Caco-2 (cell line): ENCODE measurements around the gene DLG4. TPM values are rescaled to one million over a fixed set of nuclear protein-coding genes. Genes with fewer than 3 reads are reported as not detected.
"Not testable (repeated sequence)": the region's sequence is repeated elsewhere in the genome, so short reads cannot be mapped to it uniquely, and the experiment has no call there.

ENCODE experiments used
- BruUV-seq: library from RNA; stranded (reverse); fragments of 400-500 nt; replicated peaks from 2 replicates; lab custom pipeline; 2021; lab: Mats Ljungman, UMichigan
- CTCF ChIA-PET: fragments of 300-600 bp; sonication (Branson Sonifier 250); formaldehyde crosslinking; loops from one replicate; lab custom pipeline; 2022; ENCODE audit warnings: antibody characterized with exemption; lab: Charles Lee
- POLR2A ChIA-PET: fragments of 300-600 bp; sonication (Branson Sonifier 250); formaldehyde crosslinking; loops from one replicate; lab custom pipeline; 2022; ENCODE audit warnings: antibody characterized with exemption; lab: Charles Lee
- DNase-seq, 2 experiments: peaks; one replicate each; pipeline versions ENCODE4 v3.0.0 to v3.0.0-alpha.2; 2020 to 2022
- H3K27me3 ChIP-seq: replicated peaks from 2 replicates; pipeline ENCODE4 v1.6.0; 2011; ENCODE audit warnings: low read length; ENCODE audit not compliant: control insufficient read depth, insufficient read depth
- H3K36me3 ChIP-seq: 2 replicates; pipeline ENCODE4 v1.5.1; 2011; ENCODE audit warnings: low read length; ENCODE audit not compliant: control insufficient read depth, insufficient read depth
- H3K4me1 ChIP-seq: fragments of 250-450 bp; sonication (Bioruptor Pico); 2 replicates; pipeline ENCODE4 v1.5.1; 2020; ENCODE audit warnings: mild to moderate bottlenecking
- H3K4me3 ChIP-seq: 2 replicates; pipeline ENCODE4 v1.5.1; 2011; ENCODE audit warnings: low read depth, mild to moderate bottlenecking, control low read depth, low read length
- H3K9me3 ChIP-seq: fragments of 250-450 bp; sonication (Bioruptor Pico); 2 replicates; pipeline ENCODE4 v1.5.1; 2020; ENCODE audit warnings: mild to moderate bottlenecking, moderate library complexity
- H3K27ac Mint-ChIP-seq: one replicate; pipeline ENCODE4 v1.8.0; 2022; ENCODE audit warnings: mixed read lengths; ENCODE audit not compliant: unreplicated experiment
- H3K27me3 Mint-ChIP-seq: one replicate; pipeline ENCODE4 v1.8.0; 2022; ENCODE audit warnings: mixed read lengths; ENCODE audit not compliant: insufficient read depth, unreplicated experiment
- H3K36me3 Mint-ChIP-seq: one replicate; pipeline ENCODE4 v1.8.0; 2022; ENCODE audit warnings: mild to moderate bottlenecking, mixed read lengths; ENCODE audit not compliant: insufficient read depth, unreplicated experiment
- H3K4me1 Mint-ChIP-seq: one replicate; pipeline ENCODE4 v1.8.0; 2022; ENCODE audit warnings: low read depth, mixed read lengths; ENCODE audit not compliant: unreplicated experiment
- H3K4me3 Mint-ChIP-seq: one replicate; pipeline ENCODE4 v1.8.0; 2022; ENCODE audit warnings: mild to moderate bottlenecking, moderate library complexity, mixed read lengths; ENCODE audit not compliant: unreplicated experiment
- H3K9me3 Mint-ChIP-seq: one replicate; pipeline ENCODE4 v1.8.0; 2022; ENCODE audit warnings: mixed read lengths; ENCODE audit not compliant: unreplicated experiment
- CTCF ChIP-seq, 2 experiments: fragments of 200-600 bp in 1 of 2; IDR thresholded peaks; 1 replicate in 1 of 2; 2 replicates in 1 of 2; pipeline versions ENCODE4 v1.5.1 to v1.8.0; 2011 to 2022; ENCODE audit warnings: antibody characterized with exemption in 1 of 2, control low read depth in 1 of 2, inconsistent platforms in 1 of 2, low read depth in 1 of 2, low read length in 1 of 2, mild to moderate bottlenecking in 1 of 2, moderate library complexity in 1 of 2; ENCODE audit not compliant: insufficient read depth in 1 of 2, severe bottlenecking in 1 of 2, unreplicated experiment in 1 of 2
- intact Hi-C: fragments of 100-400 bp; cut with micrococcal nuclease; formaldehyde crosslinking; loops from one replicate; pipeline ENCODE4 v1.10.0; 2022; ENCODE audit not compliant: unreplicated experiment
- total RNA-seq: library from RNA; stranded (reverse); gene quantifications from 2 replicates; pipeline ENCODE4 v1.2.3, GENCODE V29; 2022

DLG4 gene
- total RNA-seq, 1 experiment from 2014 or later: 0.98 TPM

DNA sequence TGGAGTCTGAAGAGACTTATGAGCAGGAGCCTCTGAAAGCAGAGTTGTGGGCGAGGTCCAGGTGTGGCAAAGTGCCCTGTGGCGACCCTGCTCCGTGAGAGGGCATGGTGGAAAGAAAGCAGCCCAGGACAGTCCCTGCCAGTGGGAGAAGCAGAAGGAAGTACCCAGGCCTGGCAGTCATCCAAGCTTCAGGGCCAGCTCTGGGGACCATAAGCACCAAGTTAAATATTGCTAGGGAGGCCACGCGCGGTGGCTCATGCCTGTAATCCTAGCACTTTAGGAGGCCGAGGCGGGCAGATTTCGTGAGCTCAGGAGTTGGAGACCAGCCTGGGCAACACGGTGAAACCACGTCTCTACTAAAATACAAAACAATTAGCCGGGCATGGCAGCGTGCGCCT, 35.5 kb downstream of the DLG4 start:
- Histone ChIP-seq H3K9me3 (no peaks in the 10 kb centered on the region), H3K4me1 (no peaks in the 10 kb centered on the region), H3K36me3 (no peaks in the 10 kb centered on the region), H3K4me3 (no peak overlapping the region), H3K27me3 (no peaks in the 10 kb centered on the region)
- Mint-ChIP-seq H3K36me3 (no peaks in the 10 kb centered on the region), H3K27ac (no peak overlapping the region), H3K27me3 (no peaks in the 10 kb centered on the region), H3K4me3 (no peak overlapping the region), H3K4me1 (no peaks in the 10 kb centered on the region), H3K9me3 (no peaks in the 10 kb centered on the region)
- intact Hi-C loops: no loop called here
- CTCF ChIA-PET: no interaction called here
- no peak for DNase-seq
- no peak for TF ChIP-seq CTCF (IDR thresholded peaks at IDR 0.05; ENCODE audit: insufficient read depth in 1 of 2, low read depth in 1 of 2, low read length in 1 of 2, severe bottlenecking in 1 of 2, unreplicated experiment in 1 of 2)
- no TSS peak for BruUV-seq
- POLR2A ChIA-PET: no interaction called here

DNA sequence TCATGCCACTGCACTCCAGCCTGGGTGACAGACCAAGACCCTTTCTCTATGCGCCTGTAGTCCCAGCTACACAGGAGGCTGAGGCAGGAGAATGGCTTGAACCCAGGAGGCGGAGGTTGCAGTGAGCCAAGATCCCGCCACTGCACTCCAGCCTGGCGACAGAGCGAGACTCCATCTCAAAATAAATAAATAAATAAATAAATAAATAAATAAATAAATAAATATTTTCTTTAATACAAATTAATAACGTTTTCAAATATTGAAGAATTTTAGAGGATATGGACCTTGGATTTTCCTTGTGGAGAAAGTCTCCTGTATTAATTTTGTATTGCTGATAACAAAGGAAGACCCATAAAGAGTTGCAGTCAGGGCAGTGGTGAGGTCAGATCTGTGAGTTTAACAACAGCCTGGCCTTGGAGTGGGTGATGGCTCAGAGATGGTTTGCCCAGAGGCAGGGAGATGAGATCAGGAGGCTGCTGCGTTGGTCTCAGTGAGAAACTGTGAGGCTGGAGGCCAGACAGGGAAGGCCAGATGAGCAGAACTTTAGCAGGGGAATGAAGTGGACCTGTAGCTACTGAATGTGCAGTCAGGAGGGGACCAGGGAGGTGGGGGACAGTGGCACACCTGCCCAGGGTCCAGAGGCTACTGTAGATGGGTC, 36.1 kb downstream of the DLG4 start:
- Mint-ChIP-seq H3K36me3 (no peaks in the 10 kb centered on the region), H3K4me1 (no peaks in the 10 kb centered on the region), H3K4me3 (no peak overlapping the region), H3K9me3 (no peaks in the 10 kb centered on the region), H3K27me3 (no peaks in the 10 kb centered on the region), H3K27ac (no peak overlapping the region)
- ChIA-PET POLR2A (no interaction called here), CTCF (no interaction called here)
- DNase-seq: no peak
- Histone ChIP-seq H3K4me3 (no peak overlapping the region), H3K27me3 (no peaks in the 10 kb centered on the region), H3K9me3 (no peaks in the 10 kb centered on the region), H3K36me3 (no peaks in the 10 kb centered on the region), H3K4me1 (no peaks in the 10 kb centered on the region)
- no TSS peak for BruUV-seq
- intact Hi-C loops: no loop called here
- TF ChIP-seq CTCF (IDR thresholded peaks at IDR 0.05; ENCODE audit: insufficient read depth in 1 of 2, low read depth in 1 of 2, low read length in 1 of 2, severe bottlenecking in 1 of 2, unreplicated experiment in 1 of 2): no peak

GRCh38 chr17:7182101-7182500, 37.5 kb downstream of the DLG4 start:
- CTCF ChIA-PET, intact Hi-C loops, H3K27ac Mint-ChIP-seq, H3K4me1 ChIP-seq, H3K27me3 ChIP-seq, H3K9me3 ChIP-seq, H3K36me3 Mint-ChIP-seq, H3K4me3 ChIP-seq, H3K9me3 Mint-ChIP-seq, POLR2A ChIA-PET, H3K27me3 Mint-ChIP-seq, H3K36me3 ChIP-seq, H3K4me3 Mint-ChIP-seq, H3K4me1 Mint-ChIP-seq, DNase-seq, BruUV-seq: not testable (repeated sequence)
